Measurements from ENCODE around the gene SLC1A4.

DNA sequence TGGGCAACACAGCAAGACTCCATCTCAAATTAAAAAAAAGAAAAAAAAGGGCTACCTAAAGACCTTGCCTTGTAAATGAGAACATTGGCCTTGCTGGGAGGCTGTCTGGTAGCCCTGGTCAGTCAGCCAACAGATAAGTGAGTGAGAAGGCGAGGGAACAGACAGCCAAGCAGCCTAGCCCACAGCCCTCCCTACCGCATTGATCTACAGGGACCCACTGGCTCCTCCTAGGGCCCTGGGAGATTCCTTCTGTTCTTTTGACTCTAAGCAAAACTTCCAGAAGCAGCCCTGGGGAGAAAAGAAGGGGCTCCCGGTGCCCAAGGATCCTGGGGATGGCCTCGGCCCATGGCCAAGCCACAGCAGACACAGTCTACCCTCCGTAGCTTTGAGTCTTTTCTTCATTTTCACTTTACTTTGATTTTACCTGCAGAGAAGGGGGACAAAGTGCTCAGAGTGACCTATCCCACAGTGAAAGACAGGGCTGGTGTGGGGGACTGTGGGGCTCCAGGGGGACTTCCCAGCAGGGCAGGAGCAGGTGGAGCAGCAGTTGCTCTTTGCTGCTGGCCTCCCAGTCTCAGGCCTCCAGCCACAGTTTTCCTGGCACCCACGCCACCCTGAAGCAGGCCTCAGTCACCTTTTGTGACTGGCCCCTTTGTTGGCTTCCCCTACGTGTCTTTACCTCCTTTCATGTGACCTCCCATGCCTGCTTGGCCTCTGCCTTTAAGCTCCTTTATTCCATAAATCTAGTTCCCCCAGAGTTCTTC lies 72.1 kb downstream of the SLC1A4 start:
- no peak for TF ChIP-seq CTCF (IDR thresholded peaks at IDR 0.05)
- no peak for TF ChIP-seq POLR2A (IDR thresholded peaks at IDR 0.05)

All from breast epithelium (tissue), 3 donors.